GM18867 (cell line): ENCODE measurements around the gene CCDC85C.

Experiments used
- ATAC-seq: cut with Tn5 transposase; IDR thresholded peaks from one replicate; pipeline ENCODE4 v1.9.1; 2021; ENCODE audit warnings: mild to moderate bottlenecking, moderate library complexity; ENCODE audit not compliant: unreplicated experiment

Gene CCDC85C

GRCh38 chr14:99574099-99574880 is 29.7 kb downstream of the CCDC85C start:
- ATAC-seq: no peak

- ATAC-seq: no peak
Observed at GRCh38 chr14:99573436-99574098, 30.4 kb downstream of the CCDC85C start.

DNA sequence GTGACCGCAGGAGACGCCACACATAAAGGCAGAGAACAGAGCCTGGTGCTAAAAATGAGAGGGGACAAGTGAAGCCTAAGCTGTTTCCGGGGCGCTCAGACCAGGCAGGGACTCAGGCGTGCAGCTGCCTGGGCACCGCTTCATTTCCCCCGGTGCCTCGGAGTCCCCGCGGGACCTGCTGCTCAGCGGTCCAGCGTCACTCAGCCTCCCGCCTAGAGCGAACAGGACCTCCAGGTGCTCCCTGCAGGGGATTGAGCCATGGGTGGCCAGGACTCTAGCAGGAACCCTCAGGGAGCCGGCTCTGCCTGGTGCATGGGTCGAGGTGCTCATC is 31.0 kb downstream of the CCDC85C start:
- ATAC-seq: no peak

DNA sequence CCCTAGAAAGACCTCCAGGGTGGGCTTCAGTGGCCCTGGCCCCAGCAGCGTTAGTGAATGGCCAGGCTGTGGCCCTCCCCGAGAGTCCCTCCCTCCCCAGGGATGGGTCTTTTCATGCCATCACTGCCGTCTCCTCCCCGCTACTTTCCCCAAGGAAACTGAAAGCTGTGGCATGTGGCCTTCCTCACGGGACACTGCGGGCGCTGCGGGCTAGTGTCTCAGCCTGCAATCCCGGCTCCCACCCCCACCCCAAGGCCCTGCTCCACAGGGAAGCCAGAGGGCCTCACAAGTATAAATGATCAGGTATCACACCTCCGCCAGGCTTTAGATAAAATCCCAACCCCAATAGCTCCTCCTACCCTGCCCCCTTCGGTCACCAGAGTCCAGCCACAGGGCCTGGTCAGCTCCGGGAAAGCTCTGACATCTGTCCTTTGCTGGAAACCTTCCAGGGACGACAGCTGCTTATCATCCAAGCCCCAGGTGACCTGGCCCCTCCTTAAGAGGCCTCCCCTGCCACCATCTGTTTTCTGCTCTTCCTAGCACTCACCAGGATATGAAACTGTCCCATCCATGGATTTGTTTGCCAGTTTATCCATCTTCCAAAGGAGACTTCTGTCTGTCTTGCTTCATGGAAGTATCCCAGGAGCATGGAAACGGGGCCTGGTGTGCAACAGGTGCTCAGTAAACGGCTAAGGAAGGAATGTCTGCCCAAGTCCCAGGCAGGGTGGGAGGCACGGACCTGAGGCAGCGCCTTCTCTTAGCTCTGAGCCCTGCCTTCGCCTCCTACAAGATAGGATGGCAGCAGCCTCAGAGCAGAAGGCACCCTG is 31.6 kb downstream of the CCDC85C start:
- no peak for ATAC-seq

- ATAC-seq: no peak
Observed at GRCh38 chr14:99571303-99571986, 32.6 kb downstream of the CCDC85C start.

DNA sequence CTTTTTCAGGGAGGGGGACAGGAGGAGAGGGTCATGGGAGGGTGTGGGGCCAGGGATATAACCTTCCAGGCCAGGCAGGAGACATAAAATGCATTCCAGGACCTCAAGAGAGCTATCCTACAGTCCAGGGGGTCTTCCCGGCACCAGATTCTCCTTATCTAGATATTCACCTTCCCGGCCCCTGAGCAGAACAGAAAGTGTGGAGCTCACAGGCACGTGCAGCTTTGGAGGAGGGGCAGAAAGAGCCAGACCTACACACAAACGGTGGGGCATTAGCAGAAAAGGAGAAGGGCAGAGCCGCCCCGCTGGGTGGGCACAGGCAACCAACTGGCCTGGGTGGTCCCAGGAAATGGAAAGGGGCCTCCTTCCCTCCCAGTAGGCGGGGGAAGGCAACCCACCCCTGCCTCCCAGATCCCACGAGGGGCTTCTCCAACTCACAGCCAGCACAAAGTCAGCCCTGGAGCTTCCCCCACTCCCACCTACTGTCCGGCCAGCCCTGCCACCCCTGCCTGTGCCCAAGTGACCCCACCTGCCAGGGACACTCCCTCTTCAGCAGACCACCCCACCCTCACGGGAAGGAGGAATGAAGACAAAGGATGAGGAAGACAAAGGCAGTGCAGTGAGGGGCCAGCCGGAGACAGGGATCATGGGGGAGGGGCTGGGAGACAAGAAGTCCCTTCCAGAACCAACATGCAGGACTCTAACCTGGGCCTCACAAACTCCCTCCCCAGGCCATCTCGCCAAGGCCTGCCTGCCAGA is 33.3 kb downstream of the CCDC85C start:
- no peak for ATAC-seq

DNA sequence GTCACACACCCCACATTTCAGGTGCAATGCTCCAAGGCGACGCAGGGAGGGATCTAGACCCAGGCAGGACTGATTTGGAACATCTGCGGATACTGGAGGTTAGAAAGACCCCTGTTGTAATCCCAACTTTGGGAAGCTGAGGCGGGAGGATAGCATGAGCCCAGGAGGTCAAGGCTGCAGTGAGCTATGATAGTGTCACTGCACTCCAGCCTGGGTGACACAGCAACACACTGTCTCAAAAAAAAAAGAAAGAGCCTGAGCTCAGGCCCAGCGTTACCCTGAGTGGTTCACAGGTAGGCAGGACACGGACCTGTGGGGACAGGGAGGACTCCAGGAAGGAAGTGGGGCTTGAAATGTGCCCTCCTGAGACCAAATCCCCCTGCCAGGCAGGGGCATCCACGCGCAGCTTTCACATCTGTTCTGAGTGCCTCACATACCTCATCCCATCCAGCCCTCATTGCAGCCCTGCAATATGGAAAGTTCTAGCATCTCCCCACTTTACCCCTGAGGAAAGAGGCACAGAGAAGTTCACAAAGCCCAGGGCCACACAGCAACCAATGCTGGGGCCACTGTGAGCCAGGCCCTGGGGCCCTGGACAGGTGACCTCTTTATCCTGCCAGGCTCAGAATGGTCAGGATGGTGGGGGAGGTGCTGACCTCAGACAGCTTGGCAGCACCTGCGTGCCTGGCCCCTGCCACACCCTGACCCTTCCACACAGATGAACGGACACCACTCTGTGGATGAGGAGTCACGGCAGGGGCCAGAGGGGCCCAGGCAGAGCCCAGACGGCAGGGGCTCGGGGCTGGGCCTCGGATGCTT is 34.1 kb downstream of the CCDC85C start:
- no peak for ATAC-seq

- ATAC-seq: no peak
Observed at GRCh38 chr14:99568567-99569560, 35.1 kb downstream of the CCDC85C start.

- ATAC-seq: no peak
Observed at GRCh38 chr14:99566390-99567354, 37.3 kb downstream of the CCDC85C start.

GRCh38 chr14:99566009-99566389 is 38.0 kb downstream of the CCDC85C start:
- ATAC-seq: no peak

DNA sequence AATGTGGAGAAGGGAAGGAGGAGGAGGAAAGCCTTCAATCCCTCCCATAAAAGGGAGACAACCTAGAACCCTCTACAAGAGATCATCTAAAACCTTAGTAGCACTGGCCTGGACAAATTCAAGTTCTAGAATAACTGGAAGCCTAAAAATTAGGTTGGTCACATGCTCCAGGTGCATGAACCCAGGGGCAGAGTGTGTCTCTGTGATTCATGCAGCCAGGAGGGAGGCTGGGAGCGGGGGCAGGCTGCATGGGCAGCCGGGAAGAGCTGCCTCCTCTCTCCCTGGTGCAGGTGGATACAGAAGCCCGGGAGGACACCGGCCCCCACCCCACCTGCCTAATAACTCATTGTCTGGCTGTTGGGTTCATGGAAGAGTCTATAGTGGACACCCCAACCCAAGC is 38.6 kb downstream of the CCDC85C start:
- no peak for ATAC-seq

DNA sequence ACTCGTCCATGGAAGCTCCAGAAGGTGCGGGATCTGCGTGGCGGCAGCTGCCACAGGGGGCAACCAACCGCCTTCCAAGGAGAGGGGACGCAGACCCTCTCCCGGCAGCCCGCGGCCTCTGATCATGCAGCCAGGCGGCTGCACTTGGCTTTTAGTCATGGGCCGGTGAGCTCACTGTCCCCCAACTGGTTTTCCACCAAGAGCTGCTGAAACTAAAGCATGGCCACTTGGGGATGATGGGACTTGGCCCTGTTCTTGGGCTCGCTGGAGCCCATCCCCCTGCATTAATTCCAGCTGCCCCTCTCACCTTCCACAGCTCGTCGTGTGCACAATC is 39.1 kb downstream of the CCDC85C start:
- ATAC-seq: no peak

- no peak for ATAC-seq
Observed at GRCh38 chr14:99564256-99564925, 39.6 kb downstream of the CCDC85C start.

DNA sequence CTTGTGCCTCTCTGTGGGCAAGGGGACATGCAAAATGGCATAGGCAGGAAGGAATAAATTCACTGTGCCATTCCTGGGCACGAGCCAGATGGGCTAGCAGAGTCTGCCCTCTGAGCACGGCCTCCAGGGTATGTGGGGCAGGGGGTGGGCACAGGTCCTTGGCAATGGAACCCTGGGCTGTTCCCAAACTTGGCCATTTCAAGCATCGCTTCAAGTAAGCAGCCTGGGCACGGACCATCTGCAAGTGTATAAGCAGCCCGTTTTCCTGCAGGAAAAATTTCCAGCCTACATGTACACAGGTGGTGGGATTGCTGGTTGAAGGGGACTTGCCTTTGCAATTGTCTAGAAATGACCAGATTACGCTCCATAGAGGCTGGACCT is 40.3 kb downstream of the CCDC85C start:
- no peak for ATAC-seq

- no peak for ATAC-seq
Observed at GRCh38 chr14:99562856-99563748, 40.9 kb downstream of the CCDC85C start.

DNA sequence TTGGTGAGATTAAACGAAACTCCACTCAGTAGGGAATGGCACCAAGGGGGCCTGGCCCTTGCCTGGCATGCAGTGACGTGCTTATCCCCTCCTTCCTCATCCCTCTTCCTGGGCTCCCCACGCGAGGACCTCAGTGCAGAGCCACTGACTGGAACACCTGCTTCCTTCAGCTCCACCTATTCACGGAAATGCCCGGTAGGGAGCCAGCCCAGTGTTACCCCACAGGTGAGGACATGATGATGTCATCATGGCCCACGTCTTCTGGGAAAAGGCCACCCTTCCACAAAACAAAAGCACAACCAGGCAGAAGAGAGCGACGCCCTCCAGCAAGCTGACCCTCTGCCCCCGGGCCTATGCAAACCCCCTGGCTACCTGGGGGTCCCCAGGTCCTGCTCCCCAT is 42.1 kb downstream of the CCDC85C start:
- ATAC-seq: no peak
